Omental fat pad (tissue), 4 donors: ENCODE results near the gene NEU1. TPM values are rescaled to one million over a fixed set of nuclear protein-coding genes. Genes with fewer than 3 reads are reported as not detected.
A peak's percentile ranks its signal among the peaks of the same experiment; 100 is the strongest.
"Not testable (repeated sequence)": the region's sequence is repeated elsewhere in the genome, so short reads cannot be mapped to it uniquely, and the experiment has no call there.

Source experiments
- ATAC-seq: fragments of 150-250 bp; one replicate; pipeline ENCODE4 v1.9.1; 2016; ENCODE audit warnings: mild to moderate bottlenecking, moderate library complexity; ENCODE audit not compliant: low FRiP score
- DNase-seq: peaks from one replicate; pipeline ENCODE4 v3.0.0-alpha.2; 2019; ENCODE audit warnings: low spot score
- total RNA-seq, 4 donors: library from RNA; depleted of rRNA; stranded (reverse); fragments of >200 nt; gene quantifications; one replicate each; pipeline ENCODE4 v1.1.0, GENCODE V29; 2016
- TF ChIP-seq, protein P1 (sequence below), 3 donors: fragments of 450-650 bp; IDR thresholded peaks; one replicate each; pipeline ENCODE4 v1.5.1; 2016 to 2017; ENCODE audit warnings: antibody characterized with exemption in 3 of 3, mild to moderate bottlenecking in 3 of 3, moderate library complexity in 2 of 3

The NEU1 gene
- total RNA-seq = 10 to 100 TPM; 44.1 to 63.8 (median 55.2) TPM

DNA sequence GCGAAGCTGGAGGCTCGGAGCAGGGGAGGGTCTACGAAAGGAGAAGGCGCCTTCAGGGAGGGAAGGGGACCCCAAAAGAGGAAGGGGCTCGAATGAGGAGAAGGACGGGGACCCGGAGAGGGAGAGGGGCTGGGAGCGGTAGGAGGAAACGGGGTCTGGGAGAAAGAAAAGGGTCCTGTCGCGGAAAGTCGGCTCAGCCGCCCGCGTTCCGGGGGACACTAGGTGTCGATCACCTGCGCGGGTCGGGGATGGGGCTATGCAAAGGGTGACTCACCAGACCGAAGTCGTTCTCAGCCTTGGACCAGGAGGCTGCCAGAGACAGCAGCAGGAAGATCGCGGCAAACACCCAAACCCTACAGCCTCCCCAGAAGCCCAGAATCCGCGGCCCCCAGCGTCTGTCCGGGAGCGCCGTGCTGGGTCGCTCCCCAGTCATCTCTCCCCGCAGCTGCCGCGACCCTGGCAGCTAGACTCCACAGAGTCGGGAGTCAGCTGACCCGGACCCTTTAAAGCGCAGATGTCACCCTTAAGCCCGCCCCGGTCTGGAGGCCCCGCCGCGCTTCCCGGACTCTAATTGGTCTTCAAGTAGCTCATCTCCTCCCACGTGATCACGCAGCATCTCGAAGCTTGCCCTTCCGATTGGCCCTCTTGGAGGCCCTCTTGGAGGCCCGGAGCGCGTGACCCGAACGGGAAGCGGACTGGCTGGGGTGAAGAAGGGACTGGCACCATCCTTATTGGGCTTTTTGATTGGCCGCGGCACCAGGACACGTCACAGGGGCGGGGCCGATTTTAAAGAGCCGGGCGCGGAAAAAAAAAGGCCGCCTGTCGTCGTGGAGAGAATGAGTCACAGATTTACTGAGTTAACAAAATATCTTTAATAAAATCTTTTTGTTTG lies at the start of gene NEU1:
TSS of gene NEU1 (minus strand) at position 478 of the 892 bp plus-strand sequence. CDS start at position 433, 45 bp downstream.
- DNase-seq (peak; percentile 95), ATAC-seq (peak; percentile 92)
- TF ChIP-seq, protein P1, sequence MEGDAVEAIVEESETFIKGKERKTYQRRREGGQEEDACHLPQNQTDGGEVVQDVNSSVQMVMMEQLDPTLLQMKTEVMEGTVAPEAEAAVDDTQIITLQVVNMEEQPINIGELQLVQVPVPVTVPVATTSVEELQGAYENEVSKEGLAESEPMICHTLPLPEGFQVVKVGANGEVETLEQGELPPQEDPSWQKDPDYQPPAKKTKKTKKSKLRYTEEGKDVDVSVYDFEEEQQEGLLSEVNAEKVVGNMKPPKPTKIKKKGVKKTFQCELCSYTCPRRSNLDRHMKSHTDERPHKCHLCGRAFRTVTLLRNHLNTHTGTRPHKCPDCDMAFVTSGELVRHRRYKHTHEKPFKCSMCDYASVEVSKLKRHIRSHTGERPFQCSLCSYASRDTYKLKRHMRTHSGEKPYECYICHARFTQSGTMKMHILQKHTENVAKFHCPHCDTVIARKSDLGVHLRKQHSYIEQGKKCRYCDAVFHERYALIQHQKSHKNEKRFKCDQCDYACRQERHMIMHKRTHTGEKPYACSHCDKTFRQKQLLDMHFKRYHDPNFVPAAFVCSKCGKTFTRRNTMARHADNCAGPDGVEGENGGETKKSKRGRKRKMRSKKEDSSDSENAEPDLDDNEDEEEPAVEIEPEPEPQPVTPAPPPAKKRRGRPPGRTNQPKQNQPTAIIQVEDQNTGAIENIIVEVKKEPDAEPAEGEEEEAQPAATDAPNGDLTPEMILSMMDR (IDR thresholded peaks at IDR 0.05) = no peak

- DNase-seq = no peak
- TF ChIP-seq, protein P1 (IDR thresholded peaks at IDR 0.05) = no peak
- ATAC-seq = no peak
Measured at GRCh38 chr6:31911826-31912585, 49.4 kb upstream of the NEU1 start.

GRCh38 chr6:31909298-31909697 lies 46.7 kb upstream of the NEU1 start:
- not testable (repeated sequence) for DNase-seq

DNA sequence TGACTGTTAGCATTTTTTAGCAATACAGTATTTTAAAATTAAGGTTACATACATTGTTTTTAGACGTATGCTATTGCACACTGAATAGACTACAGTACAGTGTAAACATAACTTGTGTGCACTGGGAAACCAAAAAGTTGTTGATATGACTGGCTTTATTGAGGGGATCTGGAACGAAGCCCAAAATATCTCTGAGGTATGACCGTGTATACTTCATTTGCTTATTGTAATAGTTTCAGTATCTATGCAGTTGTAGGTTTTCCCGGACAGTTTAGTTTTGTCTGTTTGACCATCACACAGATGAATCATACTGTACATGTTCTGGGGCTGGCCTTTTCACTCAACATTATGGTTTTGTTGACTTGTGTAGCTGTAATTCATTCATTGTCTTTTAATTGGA lies 46.2 kb upstream of the NEU1 start:
- DNase-seq (no peak), ATAC-seq (no peak)
- TF ChIP-seq, protein P1 (IDR thresholded peaks at IDR 0.05) = no peak

More at GRCh38 chr6:31909298-31909697, 46.7 kb upstream of the NEU1 start:
- ATAC-seq = not testable (repeated sequence)

DNA sequence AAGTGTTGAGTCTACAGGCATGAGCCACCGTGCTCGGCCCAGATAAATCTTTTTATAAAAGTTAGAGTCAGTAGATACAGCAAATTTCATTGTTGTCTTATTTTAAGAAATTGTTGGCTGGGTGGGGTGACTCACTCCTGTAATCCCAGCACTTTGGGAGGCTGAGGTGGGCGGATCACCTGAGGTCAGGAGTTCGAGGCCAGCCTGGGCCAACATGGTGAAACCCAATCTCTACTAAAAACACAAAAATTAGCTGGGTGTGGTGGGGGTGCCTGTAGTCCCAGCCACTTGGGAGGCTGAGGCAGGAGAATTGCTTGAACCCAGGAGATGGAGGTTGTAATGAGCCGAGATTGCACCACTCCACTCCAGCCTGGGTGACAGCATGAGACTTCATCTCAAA lies 45.6 kb upstream of the NEU1 start:
- not testable (repeated sequence) for ATAC-seq, DNase-seq

- peak; percentile 38 for ATAC-seq
Measured at GRCh38 chr6:31907158-31907813, 44.7 kb upstream of the NEU1 start.

GRCh38 chr6:31906727-31907126 lies 44.1 kb upstream of the NEU1 start:
- ATAC-seq, DNase-seq: not testable (repeated sequence)

More at GRCh38 chr6:31907158-31907813, 44.7 kb upstream of the NEU1 start:
- no peak for DNase-seq
- TF ChIP-seq, protein P1 (IDR thresholded peaks at IDR 0.05) = no peak

GRCh38 chr6:31906122-31906521 lies 43.5 kb upstream of the NEU1 start:
- no peak for DNase-seq
- no peak for ATAC-seq
- TF ChIP-seq, protein P1 (IDR thresholded peaks at IDR 0.05) = no peak
